C4-2B (cell line): Measurements from ENCODE around the gene GJC2.

Source experiments
- ZFX ChIP-seq: fragments of 450-650 bp; IDR thresholded peaks from 2 replicates; pipeline ENCODE4 v1.6.1; 2017
- TF ChIP-seq, protein P1 (sequence below): fragments of 450-650 bp; conservative IDR thresholded peaks from 2 replicates; pipeline ENCODE4 v1.5.1; 2017; ENCODE audit warnings: mild to moderate bottlenecking

- TF ChIP-seq, protein P1, sequence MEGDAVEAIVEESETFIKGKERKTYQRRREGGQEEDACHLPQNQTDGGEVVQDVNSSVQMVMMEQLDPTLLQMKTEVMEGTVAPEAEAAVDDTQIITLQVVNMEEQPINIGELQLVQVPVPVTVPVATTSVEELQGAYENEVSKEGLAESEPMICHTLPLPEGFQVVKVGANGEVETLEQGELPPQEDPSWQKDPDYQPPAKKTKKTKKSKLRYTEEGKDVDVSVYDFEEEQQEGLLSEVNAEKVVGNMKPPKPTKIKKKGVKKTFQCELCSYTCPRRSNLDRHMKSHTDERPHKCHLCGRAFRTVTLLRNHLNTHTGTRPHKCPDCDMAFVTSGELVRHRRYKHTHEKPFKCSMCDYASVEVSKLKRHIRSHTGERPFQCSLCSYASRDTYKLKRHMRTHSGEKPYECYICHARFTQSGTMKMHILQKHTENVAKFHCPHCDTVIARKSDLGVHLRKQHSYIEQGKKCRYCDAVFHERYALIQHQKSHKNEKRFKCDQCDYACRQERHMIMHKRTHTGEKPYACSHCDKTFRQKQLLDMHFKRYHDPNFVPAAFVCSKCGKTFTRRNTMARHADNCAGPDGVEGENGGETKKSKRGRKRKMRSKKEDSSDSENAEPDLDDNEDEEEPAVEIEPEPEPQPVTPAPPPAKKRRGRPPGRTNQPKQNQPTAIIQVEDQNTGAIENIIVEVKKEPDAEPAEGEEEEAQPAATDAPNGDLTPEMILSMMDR, result no peak
- TF ChIP-seq ZFX, result no peak
Measured at GRCh38 chr1:228134591-228134990, 15.1 kb upstream of the GJC2 start.
